ENCODE results near the gene NUCKS1.

NUCKS1 gene

GRCh38 chr1:205669341-205670149, 80.4 kb downstream of the NUCKS1 start:
- DNase-seq (ENCODE audit: low read depth, low spot score), result no peak

GRCh38 chr1:205668951-205669340, 81.0 kb downstream of the NUCKS1 start:
- DNase-seq (ENCODE audit: low read depth, low spot score), result no peak

- DNase-seq (ENCODE audit: low read depth, low spot score), result no peak
Observed at GRCh38 chr1:205667909-205668643, 81.9 kb downstream of the NUCKS1 start.

- DNase-seq (ENCODE audit: low read depth, low spot score), result no peak
Observed at GRCh38 chr1:205666372-205667166, 83.4 kb downstream of the NUCKS1 start.

GRCh38 chr1:205665201-205666045, 84.6 kb downstream of the NUCKS1 start:
- no peak for DNase-seq (ENCODE audit: low read depth, low spot score)

- DNase-seq (ENCODE audit: low read depth, low spot score), result no peak
Observed at GRCh38 chr1:205664399-205665017, 85.5 kb downstream of the NUCKS1 start.

GRCh38 chr1:205663286-205663936, 86.6 kb downstream of the NUCKS1 start:
- DNase-seq (ENCODE audit: low read depth, low spot score), result no peak
